GM12874 (cell line): Measurements from ENCODE around the gene PAH.

Experiments used
- CTCF ChIP-seq: IDR thresholded peaks from 2 replicates; pipeline ENCODE4 v1.5.1; 2011; ENCODE audit warnings: low read depth, mild to moderate bottlenecking, control low read depth, low read length, moderate library complexity; ENCODE audit not compliant: insufficient read depth

Gene PAH

GRCh38 chr12:102955926-102956737, 39.1 kb upstream of the PAH start:
- TF ChIP-seq CTCF, result no peak

DNA sequence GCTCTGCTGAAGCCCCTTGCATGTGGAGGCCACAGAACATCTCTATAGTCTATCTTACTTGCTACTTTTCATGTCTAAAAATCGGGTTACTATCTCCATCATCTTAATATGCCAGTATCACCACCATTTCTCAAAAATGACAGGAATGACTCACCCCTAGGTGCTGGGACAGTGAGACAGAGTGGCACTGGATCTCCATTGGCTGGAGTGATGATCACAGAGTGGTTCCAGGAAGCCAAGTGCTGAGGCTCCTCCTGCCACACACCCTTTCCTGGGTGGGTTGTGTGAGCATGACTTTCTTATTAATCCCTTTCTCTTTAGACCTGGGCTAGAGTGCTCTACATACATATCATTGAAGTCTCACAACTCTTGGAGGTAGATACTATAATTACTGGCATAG, 37.1 kb upstream of the PAH start:
- TF ChIP-seq CTCF, result no peak

DNA sequence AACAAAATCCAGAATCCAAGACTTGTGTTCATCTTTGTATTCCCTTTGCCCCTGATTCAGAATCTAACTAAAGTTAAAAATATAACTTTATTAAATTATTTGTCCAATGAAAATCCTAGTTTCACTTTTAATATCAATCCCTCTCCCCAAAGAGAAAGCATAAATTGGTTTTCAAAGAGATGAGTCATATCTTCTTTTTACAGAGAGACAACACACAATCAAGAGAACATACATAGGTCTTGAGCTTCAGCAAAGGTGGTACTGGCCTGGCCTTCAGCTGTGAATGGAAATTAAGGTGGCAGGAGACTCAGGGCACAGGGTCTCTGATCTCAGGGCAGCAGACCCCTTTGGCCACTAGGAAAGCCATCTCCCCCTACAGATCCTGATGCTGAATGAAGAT, 36.2 kb upstream of the PAH start:
- no peak for TF ChIP-seq CTCF

DNA sequence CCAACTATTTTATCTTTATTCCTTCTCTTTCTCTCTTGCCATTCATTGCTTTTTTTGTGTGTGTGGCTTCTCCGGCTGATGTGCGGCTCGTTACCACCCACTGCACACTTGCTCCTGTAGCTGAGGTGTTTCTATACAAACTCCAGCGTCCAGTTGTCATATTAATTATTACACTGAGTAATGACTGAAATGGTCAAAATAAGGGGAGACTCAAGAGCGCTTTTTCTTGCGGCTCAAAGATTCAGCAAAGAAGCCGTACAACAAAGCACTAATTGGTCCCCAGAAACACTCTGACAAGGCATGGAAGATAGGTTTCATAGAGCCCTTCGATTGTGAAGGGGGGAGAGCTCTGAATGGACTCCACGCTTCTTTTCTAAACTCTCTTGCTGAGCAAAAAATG, 34.8 kb upstream of the PAH start:
- TF ChIP-seq CTCF, result no peak

- TF ChIP-seq CTCF, result peak; percentile 7; the same call in 1 of the 2 replicates
Measured at GRCh38 chr12:102950950-102951619, 34.0 kb upstream of the PAH start.

DNA sequence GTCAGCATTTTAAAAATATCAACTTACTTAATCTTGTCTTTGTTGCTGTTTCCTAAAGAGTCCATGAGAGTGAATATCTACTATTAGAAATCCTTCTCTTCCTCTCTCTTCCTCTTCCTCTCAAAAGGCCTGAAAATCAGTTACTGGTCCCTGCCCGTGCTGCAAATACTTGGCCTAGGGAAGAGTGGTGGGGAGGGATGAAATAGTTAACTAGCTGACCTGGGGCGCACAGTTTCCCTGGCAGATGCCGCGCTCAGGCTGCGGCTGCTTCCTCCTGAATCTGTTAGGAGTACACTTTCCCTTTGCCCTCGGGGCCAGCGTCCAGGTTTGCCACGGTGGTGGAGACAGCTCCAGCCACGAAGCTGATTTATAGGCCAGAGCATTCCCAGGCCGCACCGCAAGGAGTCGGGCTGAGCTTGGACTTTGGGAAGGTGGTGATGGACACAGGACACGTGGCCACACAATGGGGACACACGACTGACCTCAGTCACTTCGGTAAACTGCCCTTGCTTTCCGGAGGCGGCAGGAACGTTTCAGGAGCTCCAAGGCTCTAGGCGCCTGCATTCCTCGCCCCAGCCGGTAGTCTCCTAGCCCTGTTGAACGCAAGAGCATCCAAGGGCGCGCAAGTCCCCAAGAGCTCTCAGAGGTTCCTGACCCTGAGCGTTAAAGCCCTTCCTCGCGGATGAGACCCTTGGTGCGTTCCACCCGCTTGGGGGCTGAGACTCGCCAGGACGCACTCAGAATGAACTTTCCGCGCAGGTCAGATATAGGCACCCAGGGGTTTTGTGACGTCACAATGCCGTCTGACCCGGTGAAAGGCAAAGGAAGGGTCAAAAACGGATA, 33.3 kb upstream of the PAH start:
- peak; percentile 43; the same call in 1 of the 2 replicates for TF ChIP-seq CTCF

DNA sequence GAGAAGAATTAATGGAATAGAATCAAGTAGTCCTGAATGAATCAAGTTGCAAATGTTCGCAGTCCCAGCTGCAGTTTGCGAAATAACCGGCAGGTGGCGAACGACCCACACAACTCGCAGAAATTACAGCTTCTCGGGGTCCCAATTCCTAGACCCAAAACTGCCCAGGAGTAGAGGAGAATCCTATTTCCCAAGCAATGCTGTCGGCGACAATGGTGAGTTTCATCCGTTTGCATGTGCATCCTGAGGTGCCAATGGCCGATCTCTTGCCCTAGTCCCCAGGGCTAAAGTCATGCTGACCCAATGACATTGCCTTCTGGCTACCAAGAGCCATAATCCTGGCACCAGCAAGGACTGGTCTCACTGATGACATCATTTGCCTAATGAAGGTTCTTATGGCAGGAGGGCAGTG, 31.9 kb upstream of the PAH start:
- TF ChIP-seq CTCF, result peak; percentile 86
